ENCODE data around the gene ENTPD6.
"Not testable (repeated sequence)": the region's sequence is repeated elsewhere in the genome, so short reads cannot be mapped to it uniquely, and the experiment has no call there.

The ENTPD6 gene

GRCh38 chr20:25259358-25259757, 63.8 kb downstream of the ENTPD6 start:
- no peak for DNase-seq

GRCh38 chr20:25259788-25260254, 64.3 kb downstream of the ENTPD6 start:
- DNase-seq, result no peak

- DNase-seq, result not testable (repeated sequence)
Observed at GRCh38 chr20:25260770-25261437, 65.4 kb downstream of the ENTPD6 start.

GRCh38 chr20:25269057-25269832, 73.7 kb downstream of the ENTPD6 start:
- DNase-seq, result no peak

GRCh38 chr20:25269833-25270170, 74.3 kb downstream of the ENTPD6 start:
- no peak for DNase-seq

- DNase-seq, result no peak
Observed at GRCh38 chr20:25270829-25271251, 75.3 kb downstream of the ENTPD6 start.

GRCh38 chr20:25271486-25272222, 76.1 kb downstream of the ENTPD6 start:
- DNase-seq, result no peak

- DNase-seq, result no peak
Observed at GRCh38 chr20:25272223-25273000, 76.9 kb downstream of the ENTPD6 start.

- no peak for DNase-seq
Observed at GRCh38 chr20:25273046-25273445, 77.5 kb downstream of the ENTPD6 start.

- no peak for DNase-seq
Observed at GRCh38 chr20:25273541-25274358, 78.2 kb downstream of the ENTPD6 start.

- no peak for DNase-seq
Observed at GRCh38 chr20:25274481-25274880, 79.0 kb downstream of the ENTPD6 start.

- DNase-seq, result no peak
Observed at GRCh38 chr20:25274891-25275812, 79.6 kb downstream of the ENTPD6 start.

GRCh38 chr20:25275813-25276532, 80.5 kb downstream of the ENTPD6 start:
- no peak for DNase-seq

Data from stimulated activated CD4-positive, alpha-beta T cell treated with anti-CD3 and anti-CD28 coated beads, Interleukin-2, amount 100 ng/mL, for 24 hours (primary cell).